IMR-90 (cell line): ENCODE measurements around the gene EIF4G3.

Source experiments
- BHLHE40 ChIP-seq: fragments of 150-350 bp; IDR thresholded peaks from 2 replicates; pipeline ENCODE4 v1.6.1; 2016; ENCODE audit warnings: mild to moderate bottlenecking, low read depth, low read length
- CEBPB ChIP-seq: IDR thresholded peaks from 2 replicates; pipeline ENCODE4 v1.6.1; 2012; ENCODE audit warnings: low read depth, low read length, improper control_type of control experiment
- CHD1 ChIP-seq: IDR thresholded peaks from 2 replicates; pipeline ENCODE4 v1.6.1; 2012; ENCODE audit warnings: low read depth, low read length, improper control_type of control experiment
- FOS ChIP-seq: fragments of 150-350 bp; IDR thresholded peaks from 2 replicates; pipeline ENCODE4 v1.6.1; 2016; ENCODE audit warnings: low read depth, low read length
- MAFK ChIP-seq: IDR thresholded peaks from 2 replicates; pipeline ENCODE4 v1.6.1; 2012; ENCODE audit warnings: low read depth, low read length, improper control_type of control experiment
- MXI1 ChIP-seq: IDR thresholded peaks from 2 replicates; pipeline ENCODE4 v1.6.1; 2012; ENCODE audit warnings: low read depth, mild to moderate bottlenecking, low read length, moderate library complexity, borderline replicate concordance
- POLR2A ChIP-seq: IDR thresholded peaks from 2 replicates; pipeline ENCODE4 v1.6.1; 2012; ENCODE audit warnings: mild to moderate bottlenecking, low read depth, low read length
- RAD21 ChIP-seq: IDR thresholded peaks from 2 replicates; pipeline ENCODE4 v1.6.1; 2012; ENCODE audit warnings: low read length, improper control_type of control experiment
- RCOR1 ChIP-seq: IDR thresholded peaks from 2 replicates; pipeline ENCODE4 v1.6.1; 2012; ENCODE audit warnings: mild to moderate bottlenecking, low read length, improper control_type of control experiment; ENCODE audit not compliant: insufficient replicate concordance
- TF ChIP-seq, protein P1 (sequence below): conservative IDR thresholded peaks from 2 replicates; pipeline ENCODE4 v1.5.1; 2012; ENCODE audit warnings: mild to moderate bottlenecking, low read depth, low read length, improper control_type of control experiment

DNA sequence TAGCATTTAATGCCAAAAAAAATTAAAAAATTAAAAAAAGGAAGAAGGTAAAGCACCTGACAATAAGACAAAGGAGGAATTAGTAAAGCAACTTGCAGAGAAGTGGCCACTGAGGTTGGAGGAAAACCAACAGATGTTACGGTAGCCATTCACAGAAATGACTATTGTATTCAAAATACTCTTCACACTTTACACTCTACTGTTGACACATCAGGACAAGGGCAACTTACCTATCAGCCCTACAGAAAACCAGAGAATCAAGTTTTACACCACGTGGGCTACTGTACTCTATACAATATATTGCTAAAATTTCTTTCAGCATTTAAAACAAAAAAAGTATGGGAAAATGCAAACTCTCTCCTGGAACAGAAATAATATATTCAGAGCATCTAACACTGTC, 70.0 kb downstream of the EIF4G3 start:
- TF ChIP-seq, protein P1, sequence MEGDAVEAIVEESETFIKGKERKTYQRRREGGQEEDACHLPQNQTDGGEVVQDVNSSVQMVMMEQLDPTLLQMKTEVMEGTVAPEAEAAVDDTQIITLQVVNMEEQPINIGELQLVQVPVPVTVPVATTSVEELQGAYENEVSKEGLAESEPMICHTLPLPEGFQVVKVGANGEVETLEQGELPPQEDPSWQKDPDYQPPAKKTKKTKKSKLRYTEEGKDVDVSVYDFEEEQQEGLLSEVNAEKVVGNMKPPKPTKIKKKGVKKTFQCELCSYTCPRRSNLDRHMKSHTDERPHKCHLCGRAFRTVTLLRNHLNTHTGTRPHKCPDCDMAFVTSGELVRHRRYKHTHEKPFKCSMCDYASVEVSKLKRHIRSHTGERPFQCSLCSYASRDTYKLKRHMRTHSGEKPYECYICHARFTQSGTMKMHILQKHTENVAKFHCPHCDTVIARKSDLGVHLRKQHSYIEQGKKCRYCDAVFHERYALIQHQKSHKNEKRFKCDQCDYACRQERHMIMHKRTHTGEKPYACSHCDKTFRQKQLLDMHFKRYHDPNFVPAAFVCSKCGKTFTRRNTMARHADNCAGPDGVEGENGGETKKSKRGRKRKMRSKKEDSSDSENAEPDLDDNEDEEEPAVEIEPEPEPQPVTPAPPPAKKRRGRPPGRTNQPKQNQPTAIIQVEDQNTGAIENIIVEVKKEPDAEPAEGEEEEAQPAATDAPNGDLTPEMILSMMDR: no peak
- TF ChIP-seq CHD1: no peak
- TF ChIP-seq MAFK: no peak
- TF ChIP-seq MXI1: no peak
- no peak for TF ChIP-seq POLR2A
- TF ChIP-seq RCOR1: no peak
- no peak for TF ChIP-seq CEBPB
- no peak for TF ChIP-seq FOS
- no peak for TF ChIP-seq RAD21
- no peak for TF ChIP-seq BHLHE40
